HPDE6-E6E7 (cell line): ENCODE measurements around the gene ZIM2.

Source experiments
- DNase-seq: peaks from one replicate; pipeline ENCODE4 v3.0.0; 2011; ENCODE audit warnings: missing footprints; ENCODE audit errors: extremely low spot score

Gene ZIM2

DNA sequence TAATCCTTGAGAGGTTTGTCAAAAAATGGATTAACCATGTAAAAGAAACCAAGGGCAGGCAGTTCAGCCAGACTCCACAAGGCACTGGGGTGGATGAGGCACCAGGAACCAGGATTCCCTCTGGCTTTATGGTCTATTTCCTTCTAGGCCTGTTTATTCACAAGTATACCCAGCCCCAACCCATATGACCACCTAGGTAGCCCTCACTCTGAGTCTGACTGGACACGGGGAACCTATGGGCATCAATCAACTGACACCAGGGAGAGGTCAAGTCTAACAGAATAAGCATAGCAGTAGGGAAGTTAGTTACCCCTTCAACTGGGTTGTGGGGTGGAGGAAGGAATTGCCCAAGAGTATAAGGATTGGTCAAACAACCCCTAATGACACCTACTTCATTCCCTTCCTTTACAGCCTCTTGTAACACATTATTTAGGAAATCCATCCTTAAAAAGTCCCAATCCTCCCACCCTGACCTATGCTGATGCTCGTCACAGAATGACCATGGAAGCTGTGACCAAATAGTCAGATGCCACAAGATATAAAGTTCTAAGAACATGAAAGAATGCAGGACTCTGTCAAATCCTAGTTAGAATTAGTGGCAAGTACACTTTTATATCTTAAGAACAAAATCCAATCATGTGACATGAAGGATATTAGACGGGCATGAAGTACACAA lies 31.7 kb downstream of the ZIM2 start:
- DNase-seq: no peak

- no peak for DNase-seq
Observed at GRCh38 chr19:56806639-56807038, 33.9 kb downstream of the ZIM2 start.

DNA sequence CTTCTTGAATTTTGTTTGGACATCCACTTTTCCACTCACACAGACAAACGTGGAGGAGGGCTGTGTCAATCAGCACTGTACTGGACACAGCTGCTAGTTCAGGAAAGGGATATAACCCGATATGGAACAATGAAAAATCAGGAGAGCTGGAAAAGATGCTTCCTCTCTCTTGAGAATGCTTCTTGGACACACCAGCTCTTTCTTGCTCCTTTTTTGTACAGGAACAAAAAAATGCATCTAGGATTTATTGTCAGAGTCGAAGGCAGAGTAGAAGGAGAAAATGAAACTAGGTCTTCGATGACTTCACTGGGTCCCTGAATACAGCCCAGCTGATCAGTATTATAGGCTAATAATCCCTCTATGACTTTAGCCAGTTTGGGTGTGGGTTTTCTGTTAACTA lies 62.2 kb downstream of the ZIM2 start:
- DNase-seq: no peak

DNA sequence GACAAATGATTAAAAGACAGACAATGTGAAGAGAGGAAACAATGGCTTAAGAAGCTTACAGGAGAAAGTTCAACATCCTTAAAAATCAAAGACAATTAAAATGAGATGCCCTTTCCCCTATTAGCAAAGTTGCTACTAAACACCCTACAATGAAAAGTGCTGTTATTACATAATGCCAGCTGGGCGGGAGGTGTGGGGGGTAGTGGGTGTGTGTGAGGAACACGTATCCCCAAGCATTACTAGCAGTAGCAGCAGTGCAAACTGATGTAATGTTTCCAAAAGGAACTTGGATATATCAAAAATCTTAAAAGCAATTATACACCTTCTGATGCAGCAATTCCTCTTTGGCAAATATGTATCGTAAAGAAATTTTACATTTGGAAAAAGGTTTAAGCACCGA lies 70.9 kb downstream of the ZIM2 start:
- no peak for DNase-seq

GRCh38 chr19:56765137-56765536 lies 75.4 kb downstream of the ZIM2 start:
- no peak for DNase-seq

GRCh38 chr19:56764196-56764695 lies 76.3 kb downstream of the ZIM2 start:
- no peak for DNase-seq

DNA sequence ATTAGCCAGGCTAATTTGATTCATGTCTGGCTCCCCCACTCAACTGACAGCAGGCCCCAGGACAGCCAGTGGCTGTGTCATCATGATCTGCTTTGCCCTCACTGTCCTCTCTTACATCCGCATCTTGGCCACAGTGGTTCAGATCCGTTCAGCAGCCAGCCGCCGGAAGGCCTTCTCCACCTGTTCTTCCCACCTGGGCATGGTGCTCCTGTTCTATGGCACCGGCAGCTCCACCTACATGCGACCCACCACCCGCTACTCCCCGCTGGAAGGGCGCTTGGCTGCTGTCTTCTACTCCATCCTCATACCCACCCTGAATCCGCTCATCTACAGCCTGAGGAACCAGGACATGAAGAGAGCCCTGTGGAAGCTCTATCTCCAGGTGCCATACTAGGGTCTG lies 79.7 kb downstream of the ZIM2 start:
- no peak for DNase-seq

- DNase-seq: no peak
Observed at GRCh38 chr19:56759531-56759930, 81.0 kb downstream of the ZIM2 start.

- DNase-seq: no peak
Observed at GRCh38 chr19:56751078-56751489, 89.4 kb downstream of the ZIM2 start.

DNA sequence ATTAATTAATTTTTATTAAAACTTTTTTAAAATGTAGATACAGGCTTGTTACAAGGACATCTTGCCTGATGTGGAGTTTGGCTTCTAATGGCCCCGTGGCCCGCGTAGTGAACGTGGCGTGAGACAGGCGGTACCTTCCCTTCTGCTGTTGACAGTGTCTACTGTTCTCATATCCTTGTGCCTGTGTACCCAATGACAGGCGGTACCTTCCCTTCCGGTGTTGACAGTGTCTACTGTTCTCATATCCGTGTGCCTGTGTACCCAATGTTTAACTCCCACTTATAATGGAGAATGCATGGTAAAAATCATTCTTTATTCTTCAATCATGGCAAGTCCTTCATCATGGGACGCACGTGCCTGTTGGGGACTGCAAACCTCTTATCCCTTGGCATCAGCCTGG lies 89.9 kb downstream of the ZIM2 start:
- no peak for DNase-seq

DNA sequence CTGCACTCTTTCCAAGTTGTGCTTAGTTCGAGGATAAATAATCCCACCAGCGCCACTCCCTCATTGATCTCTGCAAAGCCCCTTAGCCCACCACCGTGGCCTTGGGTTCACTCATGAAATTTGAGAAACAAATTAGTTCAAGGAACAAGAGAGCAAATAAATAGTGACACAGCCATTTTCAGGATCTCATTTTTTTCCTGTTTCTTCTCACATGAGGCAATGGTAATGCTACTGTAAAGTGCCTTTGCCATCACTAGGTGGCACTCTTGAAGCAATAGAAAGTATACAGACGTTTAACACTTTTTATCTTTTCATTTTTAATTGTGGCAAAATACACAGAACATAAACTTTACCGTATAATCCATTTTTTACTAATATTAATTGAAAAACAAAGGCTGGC lies 92.1 kb downstream of the ZIM2 start:
- no peak for DNase-seq

DNA sequence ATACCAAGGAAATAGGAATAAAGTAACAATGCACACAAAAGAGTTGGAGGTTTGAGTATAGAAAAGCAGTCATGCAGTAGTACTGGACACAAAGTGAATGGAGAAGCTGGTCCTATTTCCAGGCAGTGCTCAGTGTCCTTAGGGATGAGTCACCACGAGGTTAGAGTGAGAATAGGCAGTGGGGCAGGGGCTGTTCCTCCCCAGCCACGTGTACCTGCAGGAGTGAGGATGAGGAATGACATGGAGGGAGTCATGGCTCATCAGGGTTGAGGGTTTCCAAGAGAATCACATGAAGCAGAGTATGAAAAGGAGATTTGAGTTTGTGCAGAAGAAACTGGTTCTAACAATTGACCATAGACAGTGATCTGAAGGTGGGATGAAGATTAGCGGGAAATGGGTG lies 94.2 kb downstream of the ZIM2 start:
- no peak for DNase-seq

DNA sequence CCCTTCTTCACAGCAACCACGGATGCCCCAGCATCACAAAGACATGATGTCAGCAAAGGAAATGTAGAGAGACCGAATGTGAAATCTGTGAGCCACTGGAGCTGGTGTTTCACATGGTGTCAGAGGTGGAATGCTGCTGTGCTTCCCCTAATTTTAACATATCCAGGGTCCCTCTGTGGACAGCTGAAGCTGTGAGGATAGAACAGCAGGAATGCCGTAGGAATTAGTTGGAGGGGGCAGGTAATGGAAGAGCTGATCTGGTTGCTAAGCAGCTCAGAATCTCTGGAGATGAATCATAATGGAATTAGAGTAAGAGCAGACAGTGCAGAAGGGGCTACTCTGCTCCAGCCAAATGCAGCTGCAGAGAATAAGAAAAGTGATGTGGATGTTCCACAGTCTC lies 100.0 kb downstream of the ZIM2 start:
- DNase-seq: no peak

GRCh38 chr19:56736571-56736970 lies 104.0 kb downstream of the ZIM2 start:
- DNase-seq: no peak

DNA sequence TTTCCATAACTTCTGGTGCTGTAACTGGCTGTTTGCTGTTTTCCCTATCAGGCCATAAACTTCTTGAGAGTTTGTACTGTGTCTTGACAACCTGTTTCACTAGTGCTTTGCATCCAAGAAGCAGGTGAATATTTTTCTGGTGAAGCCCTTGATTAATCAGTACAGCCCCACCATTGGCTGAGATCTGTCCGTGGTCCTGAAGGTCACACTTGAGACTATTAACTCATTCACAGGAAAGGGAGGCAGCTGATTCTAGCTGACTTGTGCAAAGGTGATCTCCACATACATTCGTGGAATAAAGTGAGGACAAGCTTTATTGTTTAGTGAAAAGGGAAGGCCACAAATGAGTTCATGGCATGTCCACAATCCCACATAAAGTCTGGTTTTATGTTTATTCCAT lies 107.5 kb downstream of the ZIM2 start:
- DNase-seq: no peak

DNA sequence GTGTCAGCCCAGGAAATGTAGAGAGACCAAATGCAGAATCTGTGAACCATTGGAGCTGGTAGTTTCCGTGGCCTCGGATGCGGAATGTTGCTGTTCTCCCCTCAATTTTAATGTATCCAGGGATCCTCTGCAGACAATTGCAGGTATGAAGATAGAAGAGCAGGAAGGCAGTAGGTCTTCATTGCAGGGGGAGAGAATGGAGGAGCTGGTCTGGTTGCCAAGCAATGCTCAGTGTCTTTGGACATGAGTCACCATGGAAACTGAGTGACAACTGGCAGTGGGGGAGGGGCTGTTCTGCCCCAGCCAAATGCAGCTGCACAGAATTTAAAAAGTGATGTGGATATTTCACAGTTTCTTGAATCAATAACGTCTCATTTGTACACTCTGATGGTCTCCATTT lies 112.8 kb downstream of the ZIM2 start:
- no peak for DNase-seq

DNA sequence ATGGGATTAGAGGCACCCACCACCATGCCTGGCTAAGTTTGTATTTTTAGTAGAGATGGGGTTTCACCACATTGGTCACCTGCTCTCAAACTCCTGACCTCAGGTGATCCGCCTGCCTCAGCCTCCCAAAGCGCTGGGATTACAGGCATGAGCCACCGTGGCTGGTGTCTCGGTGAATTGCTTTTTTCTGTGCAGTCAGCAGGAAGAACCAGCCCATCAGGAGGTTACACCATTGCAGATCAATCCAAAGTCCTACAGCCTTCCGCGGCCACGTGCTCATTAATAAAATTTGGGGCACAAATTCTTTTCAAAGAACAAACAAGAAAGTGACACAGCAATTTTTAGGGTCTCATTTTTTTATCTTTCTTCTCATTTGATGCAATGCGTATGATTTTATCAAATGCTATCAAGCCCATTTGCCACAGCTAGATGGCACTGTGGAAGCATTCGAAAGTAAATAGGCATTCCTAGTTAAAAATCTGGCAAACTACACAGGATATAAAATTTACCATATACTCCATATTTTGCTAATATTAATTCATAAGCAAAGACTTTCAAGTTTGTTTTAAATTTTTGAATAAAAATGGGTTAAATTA lies 114.6 kb downstream of the ZIM2 start:
- no peak for DNase-seq
